NB4 (cell line): ENCODE measurements around the gene CTBP2.

Experiments
- MYC ChIP-seq: IDR thresholded peaks from 2 replicates; pipeline ENCODE4 v1.6.1; 2011; ENCODE audit warnings: low read depth, low read length
- POLR2A ChIP-seq: IDR thresholded peaks from 2 replicates; pipeline ENCODE4 v1.6.1; 2011; ENCODE audit warnings: mild to moderate bottlenecking; ENCODE audit not compliant: insufficient read length; ENCODE audit errors: extremely low read depth
- TF ChIP-seq, protein P1 (sequence below): IDR thresholded peaks from one replicate; pipeline ENCODE4 v1.5.1; 2012; ENCODE audit warnings: low read depth, low read length
- TF ChIP-seq, protein P2 (sequence below): IDR thresholded peaks from 2 replicates; pipeline ENCODE4 v1.6.1; 2011; ENCODE audit warnings: low read depth, low read length

DNA sequence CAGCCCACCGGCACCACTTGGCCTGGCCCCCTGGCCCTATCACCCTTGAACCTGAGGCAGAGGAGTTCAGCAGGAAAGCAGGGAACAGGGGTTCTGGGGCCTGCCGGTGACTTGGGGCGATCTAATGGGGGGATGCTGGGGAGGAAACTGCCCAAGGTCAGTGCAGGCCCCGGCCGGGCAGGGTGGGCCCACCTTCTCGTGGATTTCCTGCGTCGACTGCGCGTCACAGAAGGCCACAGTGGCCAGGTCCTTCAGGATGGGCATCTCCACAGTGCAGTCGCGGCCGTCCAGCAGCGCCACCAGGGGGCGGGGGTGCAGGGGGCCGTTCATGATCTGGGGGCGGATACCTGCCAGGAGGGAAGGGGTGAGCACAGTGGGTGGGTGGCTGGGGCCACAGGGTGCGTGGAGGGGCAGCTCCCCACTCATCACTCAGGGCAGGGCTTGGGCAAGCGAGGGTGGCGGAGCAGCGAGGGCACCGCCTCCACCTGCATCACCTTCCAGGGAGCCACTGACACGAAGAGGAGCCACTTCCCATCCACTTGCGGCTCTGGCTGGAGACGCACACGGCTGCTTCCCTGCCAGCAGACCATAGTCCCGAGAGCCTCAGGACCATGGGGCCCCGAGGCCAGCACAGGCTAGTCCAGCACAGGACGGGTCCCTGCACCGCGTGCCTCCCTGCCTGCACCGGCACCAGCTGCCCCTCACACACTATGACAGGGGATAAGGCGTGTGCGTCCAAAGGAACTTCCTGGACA, 157.0 kb downstream of the CTBP2 start:
- TF ChIP-seq, protein P1, sequence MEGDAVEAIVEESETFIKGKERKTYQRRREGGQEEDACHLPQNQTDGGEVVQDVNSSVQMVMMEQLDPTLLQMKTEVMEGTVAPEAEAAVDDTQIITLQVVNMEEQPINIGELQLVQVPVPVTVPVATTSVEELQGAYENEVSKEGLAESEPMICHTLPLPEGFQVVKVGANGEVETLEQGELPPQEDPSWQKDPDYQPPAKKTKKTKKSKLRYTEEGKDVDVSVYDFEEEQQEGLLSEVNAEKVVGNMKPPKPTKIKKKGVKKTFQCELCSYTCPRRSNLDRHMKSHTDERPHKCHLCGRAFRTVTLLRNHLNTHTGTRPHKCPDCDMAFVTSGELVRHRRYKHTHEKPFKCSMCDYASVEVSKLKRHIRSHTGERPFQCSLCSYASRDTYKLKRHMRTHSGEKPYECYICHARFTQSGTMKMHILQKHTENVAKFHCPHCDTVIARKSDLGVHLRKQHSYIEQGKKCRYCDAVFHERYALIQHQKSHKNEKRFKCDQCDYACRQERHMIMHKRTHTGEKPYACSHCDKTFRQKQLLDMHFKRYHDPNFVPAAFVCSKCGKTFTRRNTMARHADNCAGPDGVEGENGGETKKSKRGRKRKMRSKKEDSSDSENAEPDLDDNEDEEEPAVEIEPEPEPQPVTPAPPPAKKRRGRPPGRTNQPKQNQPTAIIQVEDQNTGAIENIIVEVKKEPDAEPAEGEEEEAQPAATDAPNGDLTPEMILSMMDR: no peak
- TF ChIP-seq, protein P2, sequence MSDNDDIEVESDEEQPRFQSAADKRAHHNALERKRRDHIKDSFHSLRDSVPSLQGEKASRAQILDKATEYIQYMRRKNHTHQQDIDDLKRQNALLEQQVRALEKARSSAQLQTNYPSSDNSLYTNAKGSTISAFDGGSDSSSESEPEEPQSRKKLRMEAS: no peak
- TF ChIP-seq POLR2A (no peak), MYC (no peak)
